CD4-positive, alpha-beta T cell (primary cell): Measurements from ENCODE around the gene CCDC73. TPM values are rescaled to one million over a fixed set of nuclear protein-coding genes. Genes with fewer than 3 reads are reported as not detected.

Experiments used
- ATAC-seq: fragments of 200-7000 bp; cut with Tn5 transposase; one replicate; pipeline ENCODE4 v1.10.0; 2022; ENCODE audit warnings: mild to moderate bottlenecking; ENCODE audit not compliant: poor library complexity
- CTCF ChIA-PET: fragments of 350-600 bp; sonication (Branson Sonifier 250); formaldehyde crosslinking; loops from one replicate; lab custom pipeline; 2021; ENCODE audit warnings: antibody characterized with exemption, inconsistent platforms; lab: Charles Lee
- POLR2A ChIA-PET: fragments of 350-600 bp; sonication (Branson Sonifier 250); formaldehyde crosslinking; loops from one replicate; lab custom pipeline; 2021; ENCODE audit warnings: antibody characterized with exemption, inconsistent platforms; lab: Charles Lee
- DNase-seq, 14 experiments: peaks; one replicate each; pipeline ENCODE4 v3.0.0-alpha.2; 2013 to 2020; ENCODE audit warnings: mixed read lengths in 2 of 14
- H3K27ac ChIP-seq, 2 donors: one replicate each; pipeline versions ENCODE4 v1.5.1 to v1.7.0; 2013; ENCODE audit warnings: low read length in 2 of 2, low read depth in 1 of 2, mild to moderate bottlenecking in 1 of 2
- H3K27me3 ChIP-seq, 2 experiments: 1 replicate in 1 of 2; 2 replicates in 1 of 2; pipeline versions ENCODE4 v1.6.1 to v1.7.0; 2013; ENCODE audit warnings: low read length in 2 of 2, control low read depth in 1 of 2, mild to moderate bottlenecking in 1 of 2, moderate library complexity in 1 of 2; ENCODE audit not compliant: insufficient read depth in 2 of 2, control insufficient read depth in 1 of 2
- H3K36me3 ChIP-seq: one replicate; pipeline ENCODE4 v1.6.1; 2013; ENCODE audit warnings: low read length, control low read depth; ENCODE audit not compliant: insufficient read depth
- H3K4me1 ChIP-seq: one replicate; pipeline ENCODE4 v1.6.1; 2013; ENCODE audit warnings: low read length, control low read depth; ENCODE audit not compliant: insufficient read depth
- H3K4me3 ChIP-seq: one replicate; pipeline ENCODE4 v1.5.1; 2013; ENCODE audit warnings: mild to moderate bottlenecking, low read length, moderate library complexity
- H3K9me3 ChIP-seq, 2 experiments: 1 replicate in 1 of 2; 2 replicates in 1 of 2; pipeline versions ENCODE4 v1.6.1 to v1.7.0; 2013; ENCODE audit warnings: low read length in 2 of 2, mild to moderate bottlenecking in 2 of 2, control low read depth in 1 of 2, moderate library complexity in 1 of 2; ENCODE audit not compliant: control insufficient read depth in 1 of 2, insufficient read depth in 1 of 2
- H3K27ac Mint-ChIP-seq: one replicate; pipeline ENCODE4 v1.8.0; 2020; ENCODE audit warnings: mixed read lengths
- H3K27me3 Mint-ChIP-seq: one replicate; pipeline ENCODE4 v1.8.0; 2021; ENCODE audit warnings: mixed read lengths
- H3K36me3 Mint-ChIP-seq: one replicate; pipeline ENCODE4 v1.8.0; 2021; ENCODE audit warnings: low read depth, mixed read lengths
- H3K4me1 Mint-ChIP-seq: one replicate; pipeline ENCODE4 v1.8.0; 2021; ENCODE audit warnings: low read depth, mixed read lengths
- H3K4me3 Mint-ChIP-seq: one replicate; pipeline ENCODE4 v1.8.0; 2020; ENCODE audit warnings: mild to moderate bottlenecking, mixed read lengths
- H3K9me3 Mint-ChIP-seq: one replicate; pipeline ENCODE4 v1.8.0; 2020; ENCODE audit warnings: mixed read lengths
- CTCF ChIP-seq: fragments of 200-600 bp; IDR thresholded peaks from one replicate; pipeline ENCODE4 v1.8.0; 2022; ENCODE audit warnings: antibody characterized with exemption, mild to moderate bottlenecking
- intact Hi-C, 2 experiments: fragments of 100-400 bp; cut with DNase I in 1 of 2; cut with micrococcal nuclease in 1 of 2; formaldehyde crosslinking; loops; one replicate each; pipeline versions ENCODE4 v1.15.1 to v1.9.0; 2023 to 2025; cut with DNase I, micrococcal nuclease
- total RNA-seq, 174 experiments: library from RNA in 2 of 174; stranded (reverse) in 2 of 174; gene quantifications; one replicate each; pipeline ENCODE4 v1.2.3 and lab custom pipeline; 2021 to 2026

Gene CCDC73
- total RNA-seq, 2 experiments from 2014 or later, result not detected

GRCh38 chr11:32555091-32555490, 239.4 kb downstream of the CCDC73 start:
- no peak overlapping the region for H3K4me3 Mint-ChIP-seq
- Histone ChIP-seq H3K4me3 (no peak overlapping the region), H3K9me3 (no peaks in the 10 kb centered on the region), H3K27ac (no peak overlapping the region), H3K36me3 (no peaks in the 10 kb centered on the region), H3K4me1 (no peaks in the 10 kb centered on the region), H3K27me3 (no peaks in the 10 kb centered on the region)
- ChIA-PET CTCF (no interaction called here), POLR2A (no interaction called here)
- no peak for TF ChIP-seq CTCF
- H3K9me3 Mint-ChIP-seq, result no peaks in the 10 kb centered on the region
- intact Hi-C loops, result no loop called here
- peaks cover 5% of the 10 kb centered on the region for H3K27me3 Mint-ChIP-seq
- H3K36me3 Mint-ChIP-seq, result no peaks in the 10 kb centered on the region
- DNase-seq, result no peak
- no peaks in the 10 kb centered on the region for H3K4me1 Mint-ChIP-seq
- no peak overlapping the region for H3K27ac Mint-ChIP-seq
- ATAC-seq, result no peak

Other genes starting within 250 kb of the CCDC73 start
- gene EIF3M, start 210.8 kb downstream of the CCDC73 start, total RNA-seq, result 100 to 1,000 TPM; 260 to 264 TPM
- gene PRRG4, start 35.3 kb upstream of the CCDC73 start, total RNA-seq, result under 1 TPM in 1 of 2 experiments, not detected in 1; 0.05 TPM
- gene QSER1, start 98.1 kb upstream of the CCDC73 start, total RNA-seq, result 10 to 100 TPM in 1 of 2 experiments, 1 to 10 TPM in 1; 9.0 to 10.1 TPM
- 1 to 10 TPM; 2.9 to 3.1 TPM for gene DEPDC7, start 221.2 kb upstream of the CCDC73 start, total RNA-seq
- gene TCP11L1, start 244.9 kb upstream of the CCDC73 start, total RNA-seq, result 10 to 100 TPM in 1 of 2 experiments, 1 to 10 TPM in 1; 9.8 to 11.9 TPM